ENCODE data around the gene DLGAP4. TPM values are rescaled to one million over a fixed set of nuclear protein-coding genes. Genes with fewer than 3 reads are reported as not detected.

Gene DLGAP4
- total RNA-seq, 1 donor from 2014 or later = 172 TPM

- H3K36me3 Mint-ChIP-seq (ENCODE audit: low read depth, unreplicated experiment) = no peaks in the 10 kb centered on the region
- TF ChIP-seq CTCF (IDR thresholded peaks at IDR 0.05; ENCODE audit: unreplicated experiment) = no peak
- H3K27me3 Mint-ChIP-seq (ENCODE audit: unreplicated experiment) = peaks cover 3% of the 10 kb centered on the region
- DNase-seq (ENCODE audit: low spot score) = peak; percentile 78
- no peak overlapping the region for H3K4me3 Mint-ChIP-seq (ENCODE audit: unreplicated experiment)
- peaks cover under 1% of the 10 kb centered on the region for H3K4me1 Mint-ChIP-seq (ENCODE audit: unreplicated experiment)
- no peaks in the 10 kb centered on the region for H3K9me3 Mint-ChIP-seq (ENCODE audit: unreplicated experiment)
- H3K27ac Mint-ChIP-seq (ENCODE audit: unreplicated experiment) = no peak overlapping the region
These were observed 38.5 kb downstream of the DLGAP4 start for GRCh38 chr20:36344517-36345132.

- Mint-ChIP-seq H3K4me1 (ENCODE audit: unreplicated experiment) (peaks cover 3% of the 10 kb centered on the region), H3K36me3 (ENCODE audit: low read depth, unreplicated experiment) (no peaks in the 10 kb centered on the region), H3K27ac (ENCODE audit: unreplicated experiment) (no peak overlapping the region), H3K9me3 (ENCODE audit: unreplicated experiment) (no peaks in the 10 kb centered on the region), H3K27me3 (ENCODE audit: unreplicated experiment) (peaks cover 3% of the 10 kb centered on the region), H3K4me3 (ENCODE audit: unreplicated experiment) (no peak overlapping the region)
- TF ChIP-seq CTCF (IDR thresholded peaks at IDR 0.05; ENCODE audit: unreplicated experiment) = no peak
- DNase-seq (ENCODE audit: low spot score) = no peak
These were observed 40.1 kb downstream of the DLGAP4 start for GRCh38 chr20:36346256-36346655.

DNA sequence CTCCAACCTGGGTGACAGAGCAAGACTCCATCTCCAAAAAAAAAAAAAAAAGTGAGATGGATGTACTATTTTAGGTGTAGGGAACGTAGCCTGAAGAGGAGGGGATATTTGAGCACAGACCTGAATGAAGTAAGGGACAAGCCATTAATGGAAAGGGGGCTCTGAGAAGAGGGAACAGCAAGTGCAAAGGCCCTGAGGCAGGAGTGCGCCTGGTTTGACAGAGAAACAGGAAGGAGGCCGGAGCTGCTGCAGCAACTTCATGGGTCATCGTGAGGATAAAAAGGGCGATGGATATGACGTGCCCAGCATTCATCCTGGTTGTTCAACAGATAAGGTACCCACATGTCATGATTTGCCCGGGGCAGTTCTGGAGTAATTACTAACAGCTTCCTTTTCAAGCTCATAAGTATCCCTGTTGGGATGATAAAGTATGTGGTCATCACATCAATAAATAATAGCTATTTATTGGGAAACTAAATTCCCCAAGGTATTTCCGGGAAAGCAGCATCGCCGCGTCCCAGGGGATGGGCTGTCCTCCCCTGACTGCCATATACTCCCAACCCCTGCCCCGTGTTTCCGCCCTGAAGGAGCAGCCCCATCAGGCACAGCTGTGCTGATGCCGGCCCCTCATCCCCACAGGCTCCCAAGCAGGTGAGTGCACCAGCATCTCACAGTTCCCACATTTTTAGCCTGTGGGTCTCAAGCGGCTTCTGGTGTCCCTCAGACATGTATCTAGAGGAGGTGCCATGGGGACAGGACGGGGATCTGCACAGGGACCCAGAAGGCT lies 43.4 kb downstream of the DLGAP4 start:
- Mint-ChIP-seq H3K27me3 (ENCODE audit: unreplicated experiment) (peaks cover 8% of the 10 kb centered on the region), H3K4me3 (ENCODE audit: unreplicated experiment) (no peak overlapping the region), H3K36me3 (ENCODE audit: low read depth, unreplicated experiment) (no peaks in the 10 kb centered on the region), H3K27ac (ENCODE audit: unreplicated experiment) (no peak overlapping the region), H3K9me3 (ENCODE audit: unreplicated experiment) (no peaks in the 10 kb centered on the region), H3K4me1 (ENCODE audit: unreplicated experiment) (peaks cover 22% of the 10 kb centered on the region)
- no peak for TF ChIP-seq CTCF (IDR thresholded peaks at IDR 0.05; ENCODE audit: unreplicated experiment)
- DNase-seq (ENCODE audit: low spot score) = no peak

DNA sequence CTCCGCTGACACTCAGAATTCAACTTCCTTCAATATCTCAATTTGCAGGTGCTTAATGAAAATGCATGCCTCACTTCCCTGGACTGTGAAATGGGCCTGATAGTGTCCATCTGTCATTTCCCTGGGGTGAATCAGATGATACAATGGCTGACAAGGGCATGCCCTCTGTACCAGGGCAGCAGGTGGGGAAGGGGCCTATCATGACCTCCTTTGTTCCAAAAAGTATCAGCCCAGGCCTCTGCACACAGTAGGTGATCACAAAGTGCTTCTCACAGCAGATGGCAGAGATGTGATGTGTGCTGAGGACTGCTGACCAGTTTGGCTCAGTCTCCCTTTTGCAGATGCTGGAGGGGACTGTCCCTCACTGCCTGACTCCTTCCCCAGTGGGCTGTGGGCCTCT lies 44.3 kb downstream of the DLGAP4 start:
- no peak for TF ChIP-seq CTCF (IDR thresholded peaks at IDR 0.05; ENCODE audit: unreplicated experiment)
- peaks cover 22% of the 10 kb centered on the region for H3K4me1 Mint-ChIP-seq (ENCODE audit: unreplicated experiment)
- H3K9me3 Mint-ChIP-seq (ENCODE audit: unreplicated experiment) = no peaks in the 10 kb centered on the region
- peaks cover 8% of the 10 kb centered on the region for H3K27me3 Mint-ChIP-seq (ENCODE audit: unreplicated experiment)
- DNase-seq (ENCODE audit: low spot score) = no peak
- H3K36me3 Mint-ChIP-seq (ENCODE audit: low read depth, unreplicated experiment) = no peaks in the 10 kb centered on the region
- H3K4me3 Mint-ChIP-seq (ENCODE audit: unreplicated experiment) = no peak overlapping the region
- no peak overlapping the region for H3K27ac Mint-ChIP-seq (ENCODE audit: unreplicated experiment)

DNA sequence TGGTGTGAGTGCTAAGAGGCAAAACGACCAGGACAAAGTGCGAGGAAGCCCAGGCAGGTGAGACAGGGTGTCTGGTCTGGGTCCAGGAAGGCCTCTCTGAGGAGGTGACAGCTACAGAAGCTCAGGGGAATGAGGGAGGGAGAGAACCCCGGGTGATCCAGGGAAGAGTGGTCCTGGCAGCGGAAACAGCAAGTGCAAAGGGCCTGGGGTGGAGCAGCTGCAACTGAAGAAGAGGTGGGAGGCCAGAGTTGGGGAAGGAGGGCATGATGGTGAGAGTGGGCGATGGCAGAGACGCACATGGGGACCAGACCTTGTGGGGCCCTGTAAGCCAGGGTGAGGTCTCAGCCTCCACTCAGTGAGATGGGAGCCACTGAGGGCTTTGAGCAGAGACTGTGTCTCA lies 45.8 kb downstream of the DLGAP4 start:
- peaks cover 11% of the 10 kb centered on the region for H3K27me3 Mint-ChIP-seq (ENCODE audit: unreplicated experiment)
- TF ChIP-seq CTCF (IDR thresholded peaks at IDR 0.05; ENCODE audit: unreplicated experiment) = no peak
- no peaks in the 10 kb centered on the region for H3K36me3 Mint-ChIP-seq (ENCODE audit: low read depth, unreplicated experiment)
- H3K9me3 Mint-ChIP-seq (ENCODE audit: unreplicated experiment) = no peaks in the 10 kb centered on the region
- DNase-seq (ENCODE audit: low spot score) = no peak
- peaks cover 22% of the 10 kb centered on the region for H3K4me1 Mint-ChIP-seq (ENCODE audit: unreplicated experiment)
- peak overlapping the region; percentile 34 for H3K4me3 Mint-ChIP-seq (ENCODE audit: unreplicated experiment)
- peak overlapping the region; percentile 2 for H3K27ac Mint-ChIP-seq (ENCODE audit: unreplicated experiment)

Data from endothelial cell (in vitro differentiated cells).